HG02885 (cell line): ENCODE results near the gene TMIE.
"Not testable (repeated sequence)": the region's sequence is repeated elsewhere in the genome, so short reads cannot be mapped to it uniquely, and the experiment has no call there.

Source experiments
- ATAC-seq: cut with Tn5 transposase; IDR thresholded peaks from one replicate; pipeline ENCODE4 v1.9.1; 2021; ENCODE audit warnings: mild to moderate bottlenecking; ENCODE audit not compliant: unreplicated experiment, poor library complexity

Gene TMIE

GRCh38 chr3:46682974-46683373, 18.2 kb upstream of the TMIE start:
- no peak for ATAC-seq

GRCh38 chr3:46684891-46685290, 16.3 kb upstream of the TMIE start:
- no peak for ATAC-seq

- ATAC-seq = no peak
Observed at GRCh38 chr3:46685446-46685845, 15.7 kb upstream of the TMIE start.

GRCh38 chr3:46690798-46691197, 10.4 kb upstream of the TMIE start:
- ATAC-seq = no peak

- ATAC-seq = no peak
Observed at GRCh38 chr3:46692566-46692990, 8.6 kb upstream of the TMIE start.

GRCh38 chr3:46693038-46693891, 7.9 kb upstream of the TMIE start, which contains the start of gene ALS2CL:
Gene ALS2CL, minus strand, starts transcription at chr3:46693679. Its CDS starts 4,239 bp downstream, at chr3:46689440.
- no peak for ATAC-seq

GRCh38 chr3:46693892-46694226, 7.3 kb upstream of the TMIE start:
- ATAC-seq = no peak

- no peak for ATAC-seq
Observed at GRCh38 chr3:46694520-46694919, 6.7 kb upstream of the TMIE start.

- no peak for ATAC-seq
Observed at GRCh38 chr3:46695177-46695961, 5.8 kb upstream of the TMIE start.

GRCh38 chr3:46695962-46696894, 5.0 kb upstream of the TMIE start:
- ATAC-seq = no peak

GRCh38 chr3:46699676-46700523, 1.3 kb upstream of the TMIE start:
- ATAC-seq = no peak

- no peak for ATAC-seq
Observed at GRCh38 chr3:46700772-46701171, 420 bp upstream of the TMIE start.

GRCh38 chr3:46702246-46703012, 1.2 kb downstream of the TMIE start:
- no peak for ATAC-seq

- no peak for ATAC-seq
Observed at GRCh38 chr3:46703013-46703520, 1.9 kb downstream of the TMIE start.

- not testable (repeated sequence) for ATAC-seq
Observed at GRCh38 chr3:46704346-46704745, 3.2 kb downstream of the TMIE start.

- ATAC-seq = peak; percentile 59
Observed at GRCh38 chr3:46705022-46705530, 3.9 kb downstream of the TMIE start.

GRCh38 chr3:46705751-46706552, 4.8 kb downstream of the TMIE start:
- no peak for ATAC-seq
